NAMALWA (cell line): ENCODE measurements around the gene PCDHGA12.
A peak's percentile ranks its signal among the peaks of the same experiment; 100 is the strongest.
"Not testable (repeated sequence)": the region's sequence is repeated elsewhere in the genome, so short reads cannot be mapped to it uniquely, and the experiment has no call there.

Source experiments
- DNase-seq: peaks from one replicate; pipeline ENCODE4 v3.0.0-alpha.2; 2015; ENCODE audit warnings: low spot score

PCDHGA12 gene

DNA sequence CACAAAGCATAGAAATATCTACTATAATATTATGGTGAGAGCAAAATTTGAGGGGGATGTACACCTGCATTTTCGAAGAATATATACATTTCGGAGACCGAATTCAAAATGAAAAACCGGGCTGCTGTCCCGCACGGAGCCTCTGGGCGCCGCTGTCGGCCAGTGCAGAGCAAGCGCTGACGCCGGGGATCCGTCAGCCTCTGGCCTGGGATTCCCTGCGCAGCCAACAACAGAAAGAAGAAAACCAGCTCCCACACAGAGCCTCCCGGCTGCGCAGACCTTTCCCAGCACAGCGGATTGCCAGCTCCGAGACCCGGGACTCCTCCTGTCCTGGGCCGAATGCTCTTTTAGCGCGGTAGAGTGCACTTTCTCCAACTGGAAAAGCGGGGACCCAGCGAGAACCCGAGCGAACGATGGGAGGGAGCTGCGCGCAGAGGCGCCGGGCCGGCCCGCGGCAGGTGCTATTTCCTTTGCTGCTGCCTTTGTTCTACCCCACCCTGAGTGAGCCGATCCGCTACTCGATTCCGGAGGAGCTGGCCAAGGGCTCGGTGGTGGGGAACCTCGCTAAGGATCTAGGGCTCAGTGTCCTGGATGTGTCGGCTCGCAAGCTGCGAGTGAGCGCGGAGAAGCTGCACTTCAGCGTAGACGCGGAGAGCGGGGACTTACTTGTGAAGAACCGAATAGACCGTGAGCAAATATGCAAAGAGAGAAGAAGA lies 22.4 kb upstream of the PCDHGA12 start, which contains the start of gene PCDHGB6:
TSS of gene PCDHGB6 (plus strand) at position 232 of the 716 bp plus-strand sequence. CDS start at position 414, 182 bp downstream.
- not testable (repeated sequence) for DNase-seq

GRCh38 chr5:141409598-141410306 lies 20.6 kb upstream of the PCDHGA12 start:
- no peak for DNase-seq

DNA sequence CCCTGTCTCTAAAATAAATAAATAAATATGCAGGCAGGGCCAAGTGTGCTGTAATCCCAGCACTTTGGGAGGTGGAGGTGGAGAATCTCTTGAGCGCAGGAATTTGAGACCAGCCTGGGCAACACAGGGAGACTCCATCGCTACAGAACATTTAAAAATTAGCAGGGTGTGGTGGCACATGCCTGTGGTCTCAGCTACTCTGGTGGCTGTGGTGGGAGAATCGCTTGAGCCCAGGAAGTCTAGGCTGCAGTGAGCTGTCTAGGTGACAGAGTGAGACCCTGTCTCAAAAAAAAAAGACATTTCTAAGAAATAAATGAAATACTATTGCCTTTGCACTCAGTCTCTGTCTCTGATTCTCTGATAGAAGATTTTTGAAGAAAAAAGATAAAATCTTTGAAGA lies 18.7 kb upstream of the PCDHGA12 start:
- no peak for DNase-seq

GRCh38 chr5:141412854-141413539 lies 17.3 kb upstream of the PCDHGA12 start, which contains the start of gene PCDHGA10:
PCDHGA10 (plus strand) TSS chr5:141412987; CDS start chr5:141413176, 189 bp downstream.
- DNase-seq = peak; percentile 82

DNA sequence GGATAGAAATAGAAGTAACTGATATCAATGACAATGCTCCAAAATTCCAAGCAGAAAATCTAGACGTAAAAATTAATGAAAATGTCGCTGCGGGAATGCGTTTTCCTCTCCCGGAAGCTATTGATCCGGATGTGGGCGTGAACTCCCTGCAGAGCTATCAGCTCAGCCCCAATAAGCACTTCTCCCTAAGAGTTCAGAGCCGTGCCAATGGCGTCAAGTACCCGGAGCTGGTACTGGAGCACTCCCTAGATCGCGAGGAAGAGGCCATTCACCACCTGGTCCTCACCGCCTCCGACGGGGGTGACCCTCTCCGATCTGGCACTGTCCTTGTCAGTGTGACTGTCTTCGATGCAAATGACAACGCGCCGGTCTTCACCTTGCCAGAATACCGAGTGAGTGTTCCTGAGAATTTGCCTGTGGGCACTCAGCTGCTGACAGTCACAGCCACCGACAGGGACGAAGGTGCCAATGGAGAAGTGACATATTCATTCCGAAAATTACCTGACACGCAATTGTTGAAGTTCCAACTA lies 16.7 kb upstream of the PCDHGA12 start:
- no peak for DNase-seq

DNA sequence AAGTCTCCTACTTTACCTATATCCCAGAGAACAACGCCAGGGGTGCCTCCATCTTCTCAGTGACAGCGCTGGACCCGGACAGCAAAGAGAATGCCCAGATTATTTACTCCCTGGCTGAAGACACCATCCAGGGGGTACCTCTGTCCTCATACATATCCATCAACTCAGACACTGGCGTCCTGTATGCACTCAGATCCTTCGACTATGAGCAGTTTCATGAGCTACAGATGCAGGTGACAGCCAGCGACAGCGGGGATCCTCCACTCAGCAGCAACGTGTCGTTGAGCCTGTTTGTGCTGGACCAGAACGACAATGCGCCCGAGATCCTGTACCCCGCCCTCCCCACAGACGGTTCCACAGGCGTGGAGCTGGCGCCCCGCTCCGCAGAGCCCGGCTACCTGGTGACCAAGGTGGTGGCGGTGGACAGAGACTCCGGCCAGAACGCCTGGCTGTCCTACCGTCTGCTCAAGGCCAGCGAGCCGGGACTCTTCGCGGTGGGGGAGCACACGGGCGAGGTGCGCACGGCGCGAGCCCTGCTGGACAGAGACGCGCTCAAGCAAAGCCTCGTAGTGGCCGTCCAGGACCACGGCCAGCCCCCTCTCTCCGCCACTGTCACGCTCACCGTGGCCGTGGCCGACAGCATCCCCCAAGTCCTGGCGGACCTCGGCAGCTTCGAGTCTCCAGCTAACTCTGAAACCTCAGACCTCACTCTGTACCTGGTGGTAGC lies 15.6 kb upstream of the PCDHGA12 start:
- not testable (repeated sequence) for DNase-seq

- DNase-seq = not testable (repeated sequence)
Observed at GRCh38 chr5:141415275-141415618, 15.1 kb upstream of the PCDHGA12 start.

- DNase-seq = peak; percentile 39
Observed at GRCh38 chr5:141417494-141418172, 12.7 kb upstream of the PCDHGA12 start, which contains the start of gene PCDHGB7. PCDHGB7 (plus strand) TSS chr5:141417677; CDS start chr5:141417860, 183 bp downstream.

DNA sequence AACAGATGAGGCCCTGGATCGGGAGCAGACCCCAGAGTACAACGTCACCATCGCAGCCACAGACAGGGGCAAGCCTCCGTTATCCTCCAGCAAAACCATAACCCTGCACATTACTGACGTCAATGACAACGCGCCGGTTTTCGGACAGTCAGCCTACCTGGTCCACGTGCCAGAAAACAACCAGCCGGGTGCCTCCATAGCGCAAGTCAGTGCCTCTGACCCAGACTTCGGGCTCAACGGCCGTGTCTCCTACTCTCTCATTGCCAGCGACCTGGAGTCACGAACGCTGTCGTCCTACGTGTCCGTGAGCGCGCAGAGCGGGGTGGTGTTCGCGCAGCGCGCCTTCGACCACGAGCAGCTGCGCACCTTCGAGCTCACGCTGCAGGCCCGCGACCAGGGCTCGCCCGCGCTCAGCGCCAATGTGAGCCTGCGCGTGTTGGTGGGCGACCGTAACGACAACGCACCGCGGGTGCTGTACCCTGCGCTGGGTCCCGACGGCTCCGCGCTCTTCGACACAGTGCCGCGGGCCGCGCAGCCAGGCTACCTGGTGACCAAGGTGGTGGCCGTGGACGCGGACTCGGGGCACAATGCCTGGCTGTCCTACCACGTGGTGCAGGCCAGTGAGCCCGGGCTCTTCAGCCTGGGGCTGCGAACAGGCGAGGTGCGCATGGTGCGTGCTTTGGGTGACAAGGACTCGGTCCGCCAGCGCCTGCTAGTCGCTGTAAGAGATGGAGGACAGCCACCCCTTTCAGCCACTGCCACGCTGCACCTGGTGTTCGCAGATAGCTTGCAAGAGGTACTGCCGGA lies 11.0 kb upstream of the PCDHGA12 start:
- DNase-seq = no peak

GRCh38 chr5:141420855-141421488 lies 9.3 kb upstream of the PCDHGA12 start, which contains the start of gene PCDHGA11:
PCDHGA11 (plus strand) TSS chr5:141421051; CDS start chr5:141421228, 177 bp downstream.
- DNase-seq = peak; percentile 50

GRCh38 chr5:141421489-141421855 lies 8.8 kb upstream of the PCDHGA12 start:
- DNase-seq = no peak

GRCh38 chr5:141422742-141423291 lies 7.5 kb upstream of the PCDHGA12 start:
- DNase-seq = no peak

DNA sequence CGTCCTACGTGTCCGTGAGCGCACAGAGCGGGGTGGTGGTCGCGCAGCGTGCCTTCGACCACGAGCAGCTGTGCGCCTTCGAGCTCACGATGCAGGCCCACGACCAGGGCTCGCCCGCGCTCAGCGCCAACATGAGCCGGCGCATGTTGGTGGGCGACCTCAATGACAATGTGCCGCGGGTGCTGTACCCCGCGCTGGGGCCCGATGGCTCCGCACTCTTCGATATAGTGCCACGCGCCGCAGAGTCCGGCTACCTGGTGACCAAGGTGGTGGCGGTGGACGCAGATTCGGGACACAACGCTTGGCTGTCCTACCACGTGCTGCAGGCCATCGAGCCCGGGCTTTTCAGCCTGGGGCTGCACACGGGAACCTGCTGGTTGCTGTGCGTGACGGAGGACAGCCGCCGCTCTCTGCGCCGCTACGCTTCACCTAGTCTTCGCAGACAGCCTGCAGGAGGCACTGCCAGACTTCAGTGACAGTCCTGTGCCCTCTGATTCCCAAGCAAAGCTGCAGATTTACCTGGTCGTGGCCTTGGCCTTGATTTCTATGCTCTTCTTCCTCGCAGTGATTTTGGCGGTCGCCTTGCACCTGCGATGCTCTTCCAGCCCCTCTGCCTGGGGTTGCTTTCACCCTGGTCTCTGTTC lies 2.4 kb upstream of the PCDHGA12 start:
- DNase-seq = no peak

DNA sequence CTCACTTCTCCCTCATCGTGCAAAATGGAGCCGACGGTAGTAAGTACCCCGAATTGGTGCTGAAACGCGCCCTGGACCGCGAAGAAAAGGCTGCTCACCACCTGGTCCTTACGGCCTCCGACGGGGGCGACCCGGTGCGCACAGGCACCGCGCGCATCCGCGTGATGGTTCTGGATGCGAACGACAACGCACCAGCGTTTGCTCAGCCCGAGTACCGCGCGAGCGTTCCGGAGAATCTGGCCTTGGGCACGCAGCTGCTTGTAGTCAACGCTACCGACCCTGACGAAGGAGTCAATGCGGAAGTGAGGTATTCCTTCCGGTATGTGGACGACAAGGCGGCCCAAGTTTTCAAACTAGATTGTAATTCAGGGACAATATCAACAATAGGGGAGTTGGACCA lies 979 bp downstream of the PCDHGA12 start:
- DNase-seq = no peak

DNA sequence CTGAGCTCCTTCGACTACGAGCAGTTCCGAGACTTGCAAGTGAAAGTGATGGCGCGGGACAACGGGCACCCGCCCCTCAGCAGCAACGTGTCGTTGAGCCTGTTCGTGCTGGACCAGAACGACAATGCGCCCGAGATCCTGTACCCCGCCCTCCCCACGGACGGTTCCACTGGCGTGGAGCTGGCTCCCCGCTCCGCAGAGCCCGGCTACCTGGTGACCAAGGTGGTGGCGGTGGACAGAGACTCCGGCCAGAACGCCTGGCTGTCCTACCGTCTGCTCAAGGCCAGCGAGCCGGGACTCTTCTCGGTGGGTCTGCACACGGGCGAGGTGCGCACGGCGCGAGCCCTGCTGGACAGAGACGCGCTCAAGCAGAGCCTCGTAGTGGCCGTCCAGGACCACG lies 2.0 kb downstream of the PCDHGA12 start:
- not testable (repeated sequence) for DNase-seq

GRCh38 chr5:141432726-141433125 lies 2.4 kb downstream of the PCDHGA12 start:
- DNase-seq = not testable (repeated sequence)

GRCh38 chr5:141434006-141434405 lies 3.7 kb downstream of the PCDHGA12 start:
- DNase-seq = no peak

- DNase-seq = no peak
Observed at GRCh38 chr5:141437221-141437620, 6.9 kb downstream of the PCDHGA12 start.
